Spleen (tissue), 7 donors: ENCODE data around the gene EDRF1.
A peak's percentile ranks its signal among the peaks of the same experiment; 100 is the strongest.

ENCODE experiments used
- CTCF ChIP-seq, 11 experiments: fragments of 200-600 bp in 7 of 11; fragments of 450-650 bp in 4 of 11; sonication (generic) in 4 of 11; IDR thresholded peaks in 8 of 11; conservative IDR thresholded peaks in 3 of 11; 1 replicate in 7 of 11; 2 replicates in 4 of 11; pipeline versions ENCODE4 v1.4.0 to v1.8.0; 2016 to 2021; ENCODE audit warnings: antibody characterized with exemption in 11 of 11, inconsistent platforms in 4 of 11, mild to moderate bottlenecking in 1 of 11
- POLR2AphosphoS5 ChIP-seq, 3 donors: sonication (generic); formaldehyde crosslinking; IDR thresholded peaks; one replicate each; pipeline ENCODE4 v1.5.1; 2017; ENCODE audit warnings: antibody characterized with exemption in 3 of 3
- donor health status: DM: no; HTN: no; CAD: no; lungs with moderate emphysema.
- donor health status: DM: no; HTN: no; CAD: no.
- donor health status: DM: no; HTN: no; CAD: no.

GRCh38 chr10:125769175-125769574, 49.7 kb downstream of the EDRF1 start:
- TF ChIP-seq POLR2AphosphoS5 (IDR thresholded peaks at IDR 0.05), result peak in 1 of 3 donors; percentile 32
- no peak for TF ChIP-seq CTCF (IDR thresholded peaks at IDR 0.05 in 8 of 11, conservative IDR thresholded peaks at IDR 0.05 in 3 of 11)
